ENCODE results near the gene L2HGDH. TPM values are rescaled to one million over a fixed set of nuclear protein-coding genes. Genes with fewer than 3 reads are reported as not detected.

The L2HGDH gene
- total RNA-seq, 4 donors from 2014 or later = 8.6 to 13.4 (median 10.9) TPM

DNA sequence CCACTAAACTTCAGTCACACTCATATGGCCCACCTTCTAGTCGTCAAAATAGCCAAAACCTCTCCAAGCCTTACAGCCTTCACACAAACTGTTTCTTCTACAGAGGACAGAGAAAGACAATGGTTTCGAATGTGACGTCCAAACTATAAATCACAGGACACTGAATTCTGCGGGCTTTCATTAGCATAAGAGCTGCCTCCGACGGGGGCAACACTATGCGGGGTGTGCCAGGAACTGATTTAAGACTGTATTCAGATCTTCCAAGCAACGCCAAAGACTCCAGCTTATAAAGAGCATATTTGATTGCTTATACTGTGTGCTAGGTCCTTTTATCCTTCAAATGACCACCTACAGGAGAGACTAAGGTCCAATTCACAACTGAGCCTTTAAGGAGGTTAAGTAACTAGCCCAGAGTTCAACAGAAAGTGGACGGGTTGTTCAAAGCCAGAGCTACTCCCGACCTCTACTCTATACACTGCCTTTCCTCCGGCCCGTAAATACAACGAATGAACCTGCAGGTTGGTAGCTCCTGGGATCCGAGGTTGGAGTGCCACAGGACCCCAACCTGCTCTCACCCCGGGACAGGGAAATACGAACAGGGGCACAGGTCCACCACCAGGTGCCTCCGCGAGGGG, 575 bp downstream of the L2HGDH start:
- no peaks in the 10 kb centered on the region for H3K9me3 ChIP-seq
- DNase-seq = no peak
- in situ Hi-C loops (cut with MboI; ENCODE audit: low sequenced_read_pairs in 4 of 4) = loop anchor here in 2 of 4 donors (25.0 kb wide), 1 partner anchor 476 kb away; no protein-coding TSS in a partner anchor
- no peaks in the 10 kb centered on the region for H3K36me3 ChIP-seq
- peak overlapping the region; percentile 94 to 98 (median 96) for H3K27ac ChIP-seq
- peak overlapping the region; percentile 61 to 92 (median 86) for H3K4me3 ChIP-seq
- H3K4me1 ChIP-seq = peaks cover 18% of the 10 kb centered on the region in 2 donors
- intact Hi-C loops (cut with DNase I; ENCODE audit: low total_unique reads) = loop anchor here (10.0 kb wide), 1 partner anchor 447 kb away; no protein-coding TSS in a partner anchor
- TF ChIP-seq, protein P1, sequence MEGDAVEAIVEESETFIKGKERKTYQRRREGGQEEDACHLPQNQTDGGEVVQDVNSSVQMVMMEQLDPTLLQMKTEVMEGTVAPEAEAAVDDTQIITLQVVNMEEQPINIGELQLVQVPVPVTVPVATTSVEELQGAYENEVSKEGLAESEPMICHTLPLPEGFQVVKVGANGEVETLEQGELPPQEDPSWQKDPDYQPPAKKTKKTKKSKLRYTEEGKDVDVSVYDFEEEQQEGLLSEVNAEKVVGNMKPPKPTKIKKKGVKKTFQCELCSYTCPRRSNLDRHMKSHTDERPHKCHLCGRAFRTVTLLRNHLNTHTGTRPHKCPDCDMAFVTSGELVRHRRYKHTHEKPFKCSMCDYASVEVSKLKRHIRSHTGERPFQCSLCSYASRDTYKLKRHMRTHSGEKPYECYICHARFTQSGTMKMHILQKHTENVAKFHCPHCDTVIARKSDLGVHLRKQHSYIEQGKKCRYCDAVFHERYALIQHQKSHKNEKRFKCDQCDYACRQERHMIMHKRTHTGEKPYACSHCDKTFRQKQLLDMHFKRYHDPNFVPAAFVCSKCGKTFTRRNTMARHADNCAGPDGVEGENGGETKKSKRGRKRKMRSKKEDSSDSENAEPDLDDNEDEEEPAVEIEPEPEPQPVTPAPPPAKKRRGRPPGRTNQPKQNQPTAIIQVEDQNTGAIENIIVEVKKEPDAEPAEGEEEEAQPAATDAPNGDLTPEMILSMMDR (IDR thresholded peaks at IDR 0.05 in 4 of 5, conservative IDR thresholded peaks at IDR 0.05 in 1 of 5) = peak in 2 of 5 experiments; percentile 60 to 69
- no peak for TF ChIP-seq POLR2A (IDR thresholded peaks at IDR 0.05)
- no peaks in the 10 kb centered on the region for H3K27me3 ChIP-seq
- peak in 1 of 2 donors; percentile 40 for ATAC-seq

DNA sequence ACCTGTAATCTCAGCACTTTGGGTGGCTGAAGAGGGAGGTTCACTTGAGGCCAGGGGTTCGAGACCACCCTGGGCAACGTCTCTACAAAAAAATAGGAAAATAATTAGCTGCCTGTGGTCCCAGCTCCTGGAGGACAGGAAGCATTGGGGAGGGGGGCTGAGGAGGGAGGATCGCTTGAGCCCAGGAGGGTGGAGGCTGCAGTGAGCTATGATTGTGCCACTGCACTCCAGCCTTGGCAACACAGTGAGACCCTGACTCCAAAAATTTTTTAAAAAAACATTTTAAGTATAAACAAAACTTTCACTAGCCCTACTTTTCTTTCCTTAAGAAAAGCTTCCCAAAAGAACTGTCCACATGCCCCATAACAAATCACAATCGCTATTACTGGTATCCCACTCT, 1.6 kb downstream of the L2HGDH start:
- Histone ChIP-seq H3K27ac (no peak overlapping the region), H3K27me3 (no peaks in the 10 kb centered on the region), H3K4me3 (no peak overlapping the region), H3K4me1 (peaks cover 18% of the 10 kb centered on the region in 2 donors), H3K9me3 (no peaks in the 10 kb centered on the region), H3K36me3 (no peaks in the 10 kb centered on the region)
- intact Hi-C loops (cut with DNase I; ENCODE audit: low total_unique reads) (loop anchor here (10.0 kb wide), 1 partner anchor 446 kb away; no protein-coding TSS in a partner anchor), in situ Hi-C loops (cut with MboI; ENCODE audit: low sequenced_read_pairs in 4 of 4) (loop anchor here in 2 of 4 donors (25.0 kb wide), 1 partner anchor 477 kb away; no protein-coding TSS in a partner anchor)
- TF ChIP-seq, protein P1 (IDR thresholded peaks at IDR 0.05 in 4 of 5, conservative IDR thresholded peaks at IDR 0.05 in 1 of 5) = no peak
- ATAC-seq (no peak), DNase-seq (no peak)

DNA sequence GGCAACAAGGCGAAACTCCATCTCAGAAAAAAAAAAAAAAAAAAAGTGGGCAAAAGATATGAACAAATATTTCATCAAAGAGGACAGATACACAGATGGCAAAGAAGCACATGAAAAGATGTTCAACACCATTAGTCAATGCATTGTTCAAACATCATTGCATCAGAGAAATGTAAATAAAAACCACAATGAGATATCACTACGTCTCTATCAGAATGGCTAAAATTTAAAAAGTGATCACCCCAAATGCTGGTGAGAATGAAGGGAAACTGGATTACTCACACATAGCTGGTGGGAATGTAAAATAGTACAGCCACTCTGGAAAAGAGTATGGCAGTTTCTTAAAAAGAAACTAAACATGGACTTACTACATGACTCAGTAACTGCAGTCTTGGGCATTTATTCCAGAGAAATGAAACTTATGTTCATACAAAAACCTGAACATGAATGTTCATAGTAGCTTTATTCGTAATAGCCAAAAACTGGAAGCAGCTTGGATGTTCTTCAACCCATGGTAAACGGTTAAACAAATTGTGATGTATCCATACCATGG, 3.6 kb downstream of the L2HGDH start:
- no peak for ATAC-seq
- peaks cover 18% of the 10 kb centered on the region in 2 donors for H3K4me1 ChIP-seq
- TF ChIP-seq, protein P1 (IDR thresholded peaks at IDR 0.05 in 4 of 5, conservative IDR thresholded peaks at IDR 0.05 in 1 of 5) = no peak
- no peak for TF ChIP-seq POLR2A (IDR thresholded peaks at IDR 0.05)
- in situ Hi-C loops (cut with MboI; ENCODE audit: low sequenced_read_pairs in 4 of 4) = loop anchor here in 2 of 4 donors (25.0 kb wide), 1 partner anchor 479 kb away; no protein-coding TSS in a partner anchor
- H3K9me3 ChIP-seq = no peaks in the 10 kb centered on the region
- no peaks in the 10 kb centered on the region for H3K36me3 ChIP-seq
- H3K27me3 ChIP-seq = no peaks in the 10 kb centered on the region
- intact Hi-C loops (cut with DNase I; ENCODE audit: low total_unique reads) = no loop called here
- no peak overlapping the region for H3K27ac ChIP-seq
- H3K4me3 ChIP-seq = no peak overlapping the region
- no peak for DNase-seq

DNA sequence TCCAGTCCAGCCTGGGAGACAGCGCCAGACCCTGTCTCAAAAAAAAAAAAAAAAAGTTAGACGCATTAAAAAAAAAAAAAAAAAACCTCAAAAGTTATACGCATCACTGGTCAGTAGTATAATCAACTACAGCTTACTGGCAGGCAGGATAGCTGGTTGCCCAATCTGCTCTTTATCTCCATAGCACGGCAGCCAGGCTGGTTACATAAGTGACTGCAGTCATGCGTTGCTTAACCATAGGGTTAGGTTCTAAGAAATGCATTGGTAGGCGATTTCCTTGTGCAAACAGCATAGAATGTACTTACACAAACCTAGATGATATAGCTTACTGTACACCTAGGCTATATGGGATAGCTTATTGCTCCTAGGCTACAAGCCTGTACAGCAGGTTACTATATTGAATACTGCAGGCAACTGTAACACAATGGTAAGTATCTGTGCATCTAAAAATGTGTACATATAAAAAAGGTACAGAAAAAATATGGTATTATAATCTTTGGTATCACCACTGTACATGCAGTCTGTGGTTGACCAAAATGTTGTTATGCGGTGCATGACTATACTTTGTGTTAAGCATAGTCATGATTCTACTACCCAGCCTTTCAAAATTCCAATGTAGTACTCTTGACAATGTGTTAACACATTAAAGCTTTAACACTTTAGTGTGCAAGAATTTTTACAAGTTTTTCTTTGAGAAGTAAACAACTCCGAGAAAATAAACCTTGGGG, 8.1 kb downstream of the L2HGDH start:
- no peaks in the 10 kb centered on the region for H3K9me3 ChIP-seq
- H3K4me1 ChIP-seq = no peaks in the 10 kb centered on the region
- no peaks in the 10 kb centered on the region for H3K27me3 ChIP-seq
- TF ChIP-seq, protein P1 (IDR thresholded peaks at IDR 0.05 in 4 of 5, conservative IDR thresholded peaks at IDR 0.05 in 1 of 5) = no peak
- no peak for TF ChIP-seq POLR2A (IDR thresholded peaks at IDR 0.05)
- no peak overlapping the region for H3K4me3 ChIP-seq
- no peaks in the 10 kb centered on the region for H3K36me3 ChIP-seq
- H3K27ac ChIP-seq = no peak overlapping the region
- ATAC-seq (peak; percentile 80 to 89), DNase-seq (peak in 1 of 2 donors; percentile 38)
- in situ Hi-C loops (cut with MboI; ENCODE audit: low sequenced_read_pairs in 4 of 4) = loop anchor here in 2 of 4 donors (25.0 kb wide), 1 partner anchor 483 kb away; no protein-coding TSS in a partner anchor
- intact Hi-C loops (cut with DNase I; ENCODE audit: low total_unique reads) = no loop called here

Data from gastrocnemius medialis (tissue), 4 donors.